A673 (cell line): ENCODE measurements around the gene MATN1. TPM values are rescaled to one million over a fixed set of nuclear protein-coding genes. Genes with fewer than 3 reads are reported as not detected.

Experiments used
- BruUV-seq: library from RNA; stranded (reverse); fragments of 400-500 nt; replicated peaks from 2 replicates; lab custom pipeline; 2021; lab: Mats Ljungman, UMichigan
- CTCF ChIA-PET: fragments of 300-600 bp; sonication (Branson Sonifier 250); formaldehyde crosslinking; loops from one replicate; lab custom pipeline; 2022; ENCODE audit warnings: antibody characterized with exemption; lab: Charles Lee
- POLR2A ChIA-PET: fragments of 300-600 bp; sonication (Branson Sonifier 250); formaldehyde crosslinking; loops from one replicate; lab custom pipeline; 2022; ENCODE audit warnings: antibody characterized with exemption; ENCODE audit not compliant: low non-redundant PET; lab: Charles Lee
- DNase-seq: peaks from one replicate; pipeline ENCODE4 v3.0.0-alpha.2; 2015; ENCODE audit warnings: low spot score
- H3K27ac ChIP-seq: fragments of 200-600 bp; sonication (generic); 2 replicates; pipeline ENCODE4 v1.5.1; 2016; ENCODE audit warnings: mixed run types, low read depth, mild to moderate bottlenecking, mixed read lengths, antibody characterized with exemption, low read length; ENCODE audit not compliant: poor library complexity, severe bottlenecking
- H3K27me3 ChIP-seq: fragments of 200-600 bp; sonication (generic); replicated peaks from 2 replicates; pipeline ENCODE4 v1.6.1; 2017; ENCODE audit warnings: mixed run types, low read depth, mild to moderate bottlenecking, mixed read lengths, antibody characterized with exemption, low read length; ENCODE audit not compliant: insufficient read depth, poor library complexity
- H3K36me3 ChIP-seq: fragments of 200-600 bp; sonication (generic); 2 replicates; pipeline ENCODE4 v1.6.1; 2016; ENCODE audit warnings: mixed run types, mild to moderate bottlenecking, mixed read lengths, antibody characterized with exemption, low read length; ENCODE audit not compliant: insufficient read depth, poor library complexity, severe bottlenecking
- H3K4me1 ChIP-seq: fragments of 200-600 bp; sonication (generic); 2 replicates; pipeline ENCODE4 v1.6.1; 2017; ENCODE audit warnings: mixed run types, mild to moderate bottlenecking, mixed read lengths, antibody characterized with exemption, low read length; ENCODE audit not compliant: insufficient read depth, poor library complexity, severe bottlenecking
- H3K4me3 ChIP-seq: fragments of 200-600 bp; sonication (generic); 2 replicates; pipeline ENCODE4 v1.5.1; 2016; ENCODE audit warnings: low read depth, mixed run types, mild to moderate bottlenecking, mixed read lengths, low read length; ENCODE audit not compliant: poor library complexity, severe bottlenecking
- H3K9me3 ChIP-seq: fragments of 200-600 bp; sonication (generic); 2 replicates; pipeline ENCODE4 v1.6.1; 2016; ENCODE audit warnings: mixed run types, low read depth, mild to moderate bottlenecking, mixed read lengths, antibody characterized with exemption, low read length; ENCODE audit not compliant: poor library complexity, severe bottlenecking
- EZH2 ChIP-seq: fragments of 200-600 bp; sonication (generic); IDR thresholded peaks from 2 replicates; pipeline ENCODE4 v1.6.1; 2017; ENCODE audit warnings: borderline replicate concordance, low read depth, mild to moderate bottlenecking, mixed read lengths, antibody characterized with exemption, low read length; ENCODE audit not compliant: poor library complexity, severe bottlenecking
- intact Hi-C: fragments of 100-400 bp; cut with micrococcal nuclease; formaldehyde crosslinking; loops from one replicate; pipeline ENCODE4 v1.10.0; 2022; ENCODE audit not compliant: unreplicated experiment
- total RNA-seq: library from RNA; stranded (reverse); gene quantifications from 2 replicates; pipeline ENCODE4 v1.2.3, GENCODE V29; 2021
- TF ChIP-seq, protein P1 (sequence below): fragments of 300-800, 200-600 bp; sonication (generic); conservative IDR thresholded peaks from 2 replicates; pipeline ENCODE4 v1.5.1; 2017; ENCODE audit warnings: low read depth, mild to moderate bottlenecking, antibody characterized with exemption, low read length, moderate library complexity, mixed read lengths

The MATN1 gene
- total RNA-seq, 1 experiment from 2014 or later, result not detected

DNA sequence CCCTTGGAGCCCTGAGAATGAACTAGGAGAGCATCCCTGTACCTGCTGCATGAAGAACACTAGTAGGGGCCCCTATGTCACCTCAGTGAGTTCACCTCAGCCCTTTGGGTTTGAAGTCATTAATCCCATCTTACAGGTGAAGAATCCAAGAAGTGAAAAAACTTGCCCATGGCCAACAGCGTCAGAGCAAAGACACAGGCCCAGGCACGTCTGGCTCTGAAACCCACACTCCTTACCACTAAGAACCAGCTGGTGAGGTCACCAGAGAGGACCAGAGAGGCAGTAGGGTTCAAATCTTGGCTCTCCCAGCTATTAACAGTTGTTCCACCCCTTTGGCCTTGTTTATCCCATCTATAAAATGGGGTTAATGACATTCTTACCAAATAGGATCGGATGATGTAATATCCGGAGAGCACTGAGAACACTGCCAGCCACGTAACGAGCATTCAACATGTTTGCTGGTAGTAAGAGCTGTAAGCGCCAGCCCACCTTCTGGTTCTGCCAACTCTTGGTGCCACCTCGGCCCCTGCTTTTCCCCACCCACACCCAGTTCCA lies 8.8 kb downstream of the MATN1 start:
- Histone ChIP-seq H3K4me3 (no peak overlapping the region), H3K27me3 (no peaks in the 10 kb centered on the region), H3K27ac (no peak overlapping the region), H3K9me3 (peaks cover 7% of the 10 kb centered on the region), H3K36me3 (no peaks in the 10 kb centered on the region), H3K4me1 (peaks cover 4% of the 10 kb centered on the region)
- ChIA-PET POLR2A (no interaction called here), CTCF (no interaction called here)
- TF ChIP-seq, protein P1, sequence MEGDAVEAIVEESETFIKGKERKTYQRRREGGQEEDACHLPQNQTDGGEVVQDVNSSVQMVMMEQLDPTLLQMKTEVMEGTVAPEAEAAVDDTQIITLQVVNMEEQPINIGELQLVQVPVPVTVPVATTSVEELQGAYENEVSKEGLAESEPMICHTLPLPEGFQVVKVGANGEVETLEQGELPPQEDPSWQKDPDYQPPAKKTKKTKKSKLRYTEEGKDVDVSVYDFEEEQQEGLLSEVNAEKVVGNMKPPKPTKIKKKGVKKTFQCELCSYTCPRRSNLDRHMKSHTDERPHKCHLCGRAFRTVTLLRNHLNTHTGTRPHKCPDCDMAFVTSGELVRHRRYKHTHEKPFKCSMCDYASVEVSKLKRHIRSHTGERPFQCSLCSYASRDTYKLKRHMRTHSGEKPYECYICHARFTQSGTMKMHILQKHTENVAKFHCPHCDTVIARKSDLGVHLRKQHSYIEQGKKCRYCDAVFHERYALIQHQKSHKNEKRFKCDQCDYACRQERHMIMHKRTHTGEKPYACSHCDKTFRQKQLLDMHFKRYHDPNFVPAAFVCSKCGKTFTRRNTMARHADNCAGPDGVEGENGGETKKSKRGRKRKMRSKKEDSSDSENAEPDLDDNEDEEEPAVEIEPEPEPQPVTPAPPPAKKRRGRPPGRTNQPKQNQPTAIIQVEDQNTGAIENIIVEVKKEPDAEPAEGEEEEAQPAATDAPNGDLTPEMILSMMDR, result no peak
- TF ChIP-seq EZH2, result no peak
- no peak for DNase-seq
- intact Hi-C loops, result loop anchor here (5.0 kb wide), 1 partner anchor 213 kb away; no protein-coding TSS in a partner anchor
- BruUV-seq, result no TSS peak

DNA sequence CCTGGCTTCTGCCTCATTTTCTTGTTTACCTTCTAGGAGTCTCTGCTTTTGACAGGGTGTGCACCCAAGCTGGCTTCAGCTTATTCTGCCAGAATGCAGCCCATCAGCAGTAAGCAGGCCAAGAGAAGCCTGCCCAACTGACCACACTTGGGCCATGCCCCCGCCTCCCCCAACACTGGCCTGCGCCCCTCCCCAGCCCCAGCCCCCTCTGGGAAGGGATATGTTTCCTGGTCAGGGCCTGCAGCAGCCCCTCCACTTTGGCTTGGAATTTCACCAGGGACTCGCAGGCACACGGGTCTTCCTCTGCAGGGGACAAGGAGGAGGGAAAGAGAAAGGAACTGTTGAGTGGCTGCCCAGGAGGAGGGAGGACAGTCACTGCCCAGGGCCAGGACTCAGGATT lies 9.4 kb downstream of the MATN1 start:
- H3K27me3 ChIP-seq, result no peaks in the 10 kb centered on the region
- CTCF ChIA-PET, result interaction anchor here (0.7 kb wide), 1 partner anchor 66 kb away, joined by 4 read pairs; no protein-coding TSS in a partner anchor

DNA sequence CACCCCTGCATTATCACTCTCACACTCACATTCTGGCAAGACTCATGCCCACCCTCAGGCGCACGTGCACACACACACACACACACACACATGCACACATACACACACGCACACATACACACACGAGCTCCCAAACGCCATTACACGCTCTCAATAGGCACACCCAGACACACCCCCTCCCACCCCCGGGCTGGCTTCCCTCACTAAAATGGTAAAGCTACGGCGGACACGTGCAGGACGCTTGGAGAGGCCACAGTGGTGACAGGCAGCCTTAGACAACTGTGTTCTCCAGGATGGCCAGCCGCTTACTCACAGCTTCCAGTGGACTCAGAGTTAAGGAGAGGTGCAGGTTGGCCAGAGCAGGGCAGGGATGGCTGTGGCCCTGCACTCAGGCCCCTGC lies 10.1 kb downstream of the MATN1 start:
- BruUV-seq, result no TSS peak

More for the DNA sequence above, 9.4 kb downstream of the MATN1 start:
- no peaks in the 10 kb centered on the region for H3K4me1 ChIP-seq
- H3K9me3 ChIP-seq, result peaks cover 7% of the 10 kb centered on the region
- H3K27ac ChIP-seq, result no peak overlapping the region
- no TSS peak for BruUV-seq
- no peak for TF ChIP-seq EZH2
- TF ChIP-seq, protein P1, result no peak
- intact Hi-C loops, result no loop called here
- H3K4me3 ChIP-seq, result no peak overlapping the region
- H3K36me3 ChIP-seq, result no peaks in the 10 kb centered on the region
- POLR2A ChIA-PET, result no interaction called here
- DNase-seq, result no peak

More for the DNA sequence above, 10.1 kb downstream of the MATN1 start:
- H3K27ac ChIP-seq, result no peak overlapping the region
- H3K36me3 ChIP-seq, result no peaks in the 10 kb centered on the region
- H3K4me3 ChIP-seq, result no peak overlapping the region
- TF ChIP-seq, protein P1, result no peak
- no peak for TF ChIP-seq EZH2
- H3K9me3 ChIP-seq, result peaks cover 7% of the 10 kb centered on the region
- intact Hi-C loops, result no loop called here
- no peaks in the 10 kb centered on the region for H3K4me1 ChIP-seq
- H3K27me3 ChIP-seq, result no peaks in the 10 kb centered on the region
- ChIA-PET POLR2A (no interaction called here), CTCF (interaction anchor here (0.7 kb wide), 1 partner anchor 67 kb away, joined by 4 read pairs; no protein-coding TSS in a partner anchor)
- no peak for DNase-seq
